ENCODE data around the gene IMPDH1.

DNA sequence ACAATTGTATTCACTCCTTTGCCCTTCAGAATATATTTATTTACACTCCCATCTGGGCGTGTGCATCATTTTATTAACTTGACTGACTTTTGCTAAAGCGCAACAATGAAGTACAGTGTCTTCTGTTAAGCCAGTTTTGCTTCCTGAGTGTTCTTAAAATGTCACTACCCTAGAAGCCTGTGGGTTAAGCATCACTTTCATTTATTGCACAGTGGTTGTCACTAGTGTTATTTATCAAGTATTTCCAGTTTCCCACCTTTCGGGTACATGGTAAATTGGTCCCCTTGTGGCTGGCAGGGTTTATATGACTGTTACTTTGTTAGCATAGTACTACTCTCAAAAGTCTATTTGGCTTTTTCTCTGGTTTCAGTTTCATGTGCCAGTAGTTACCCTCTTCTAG lies 49.2 kb upstream of the IMPDH1 start:
- TF ChIP-seq CTCF (IDR thresholded peaks at IDR 0.05; ENCODE audit: low read length), result no peak
- no peak for TF ChIP-seq EZH2 (optimal IDR thresholded peaks at IDR 0.05; ENCODE audit: low read depth, low read length)
- TF ChIP-seq EZH2phosphoT487 (IDR thresholded peaks at IDR 0.05; ENCODE audit: low read length), result no peak
